ENCODE results near the gene BPI.

Gene BPI

DNA sequence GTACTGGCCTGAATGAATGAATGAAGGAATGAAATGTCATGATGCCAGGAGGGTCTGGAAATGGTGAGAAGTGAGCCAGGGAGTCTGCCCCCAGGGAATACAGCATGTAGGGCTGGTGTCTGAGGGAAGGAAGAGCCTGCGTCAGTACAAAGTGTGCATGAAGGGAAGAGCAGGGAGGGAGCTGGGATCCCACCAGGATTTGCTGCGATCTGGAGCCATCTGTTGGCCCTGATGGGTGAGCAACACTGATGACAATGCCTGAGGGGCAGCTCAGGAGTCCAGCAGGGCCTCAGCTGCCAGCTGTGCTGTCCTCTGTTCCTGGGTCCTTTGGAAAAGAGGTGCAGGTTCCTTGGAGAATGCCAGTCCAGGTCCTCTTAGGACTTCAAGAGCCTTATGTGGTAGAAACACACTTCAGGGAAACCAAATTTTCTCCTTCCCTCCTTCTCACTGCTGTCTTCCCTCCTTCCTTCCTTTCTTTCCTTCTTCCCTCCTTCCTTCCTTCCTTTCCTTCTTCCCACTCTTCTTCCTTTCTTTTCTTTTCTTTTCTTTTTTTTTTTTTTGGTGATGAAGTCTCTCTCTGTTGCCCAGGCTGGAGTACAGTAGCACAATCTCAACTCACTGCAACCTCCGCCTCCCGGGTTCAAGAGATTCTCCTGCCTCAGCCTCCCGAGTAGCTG lies 11.5 kb downstream of the BPI start:
- H3K9ac ChIP-seq (ENCODE audit: low read length) = no peak overlapping the region
- no peaks in the 10 kb centered on the region for H4K20me1 ChIP-seq (ENCODE audit: insufficient read depth, low read length)
- no peaks in the 10 kb centered on the region for H3K36me3 ChIP-seq (replicated peaks; ENCODE audit: low read depth, low read length)
- H3K4me2 ChIP-seq (ENCODE audit: low read length) = no peak overlapping the region
- H3K27me3 ChIP-seq (ENCODE audit: low read depth, low read length) = peaks cover 59% of the 10 kb centered on the region
- no peak overlapping the region for H3K27ac ChIP-seq (ENCODE audit: low read length)
- no peak overlapping the region for H3K4me3 ChIP-seq (ENCODE audit: low read length)
- H3K4me1 ChIP-seq (ENCODE audit: low read length) = no peaks in the 10 kb centered on the region
- TF ChIP-seq EZH2phosphoT487 (IDR thresholded peaks at IDR 0.05; ENCODE audit: low read depth) = no peak
- TF ChIP-seq, protein P1, sequence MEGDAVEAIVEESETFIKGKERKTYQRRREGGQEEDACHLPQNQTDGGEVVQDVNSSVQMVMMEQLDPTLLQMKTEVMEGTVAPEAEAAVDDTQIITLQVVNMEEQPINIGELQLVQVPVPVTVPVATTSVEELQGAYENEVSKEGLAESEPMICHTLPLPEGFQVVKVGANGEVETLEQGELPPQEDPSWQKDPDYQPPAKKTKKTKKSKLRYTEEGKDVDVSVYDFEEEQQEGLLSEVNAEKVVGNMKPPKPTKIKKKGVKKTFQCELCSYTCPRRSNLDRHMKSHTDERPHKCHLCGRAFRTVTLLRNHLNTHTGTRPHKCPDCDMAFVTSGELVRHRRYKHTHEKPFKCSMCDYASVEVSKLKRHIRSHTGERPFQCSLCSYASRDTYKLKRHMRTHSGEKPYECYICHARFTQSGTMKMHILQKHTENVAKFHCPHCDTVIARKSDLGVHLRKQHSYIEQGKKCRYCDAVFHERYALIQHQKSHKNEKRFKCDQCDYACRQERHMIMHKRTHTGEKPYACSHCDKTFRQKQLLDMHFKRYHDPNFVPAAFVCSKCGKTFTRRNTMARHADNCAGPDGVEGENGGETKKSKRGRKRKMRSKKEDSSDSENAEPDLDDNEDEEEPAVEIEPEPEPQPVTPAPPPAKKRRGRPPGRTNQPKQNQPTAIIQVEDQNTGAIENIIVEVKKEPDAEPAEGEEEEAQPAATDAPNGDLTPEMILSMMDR (IDR thresholded peaks at IDR 0.05; ENCODE audit: low read depth, low read length) = no peak
- H3K9me3 ChIP-seq (ENCODE audit: insufficient read depth, low read length) = no peaks in the 10 kb centered on the region
- H2AFZ ChIP-seq (ENCODE audit: low read depth, low read length) = no peak overlapping the region
- H3K79me2 ChIP-seq (ENCODE audit: low read length) = no peaks in the 10 kb centered on the region

DNA sequence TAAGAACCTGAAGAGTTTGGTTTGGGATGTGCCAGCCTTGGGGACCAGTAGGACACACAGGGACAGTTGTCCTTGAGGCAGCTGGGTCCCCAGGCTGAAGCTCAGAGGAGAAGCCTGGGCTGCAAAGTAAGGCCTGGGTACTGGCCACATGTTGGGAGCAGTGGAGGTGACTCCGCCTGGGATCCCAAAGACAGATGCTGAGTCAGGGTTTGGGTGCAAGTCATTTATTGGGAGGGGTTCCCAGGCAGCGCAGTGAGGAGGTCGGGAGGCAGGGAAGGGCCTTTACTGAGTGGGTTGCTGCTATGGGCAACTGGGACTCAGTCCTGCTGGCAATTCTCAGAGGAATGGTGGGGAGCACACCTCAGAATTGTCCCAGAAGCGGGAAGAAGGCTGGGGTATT lies 12.4 kb downstream of the BPI start:
- no peak overlapping the region for H3K9ac ChIP-seq (ENCODE audit: low read length)
- H3K4me3 ChIP-seq (ENCODE audit: low read length) = no peak overlapping the region
- no peak overlapping the region for H3K4me2 ChIP-seq (ENCODE audit: low read length)
- H3K36me3 ChIP-seq (replicated peaks; ENCODE audit: low read depth, low read length) = no peaks in the 10 kb centered on the region
- H2AFZ ChIP-seq (ENCODE audit: low read depth, low read length) = no peak overlapping the region
- no peaks in the 10 kb centered on the region for H4K20me1 ChIP-seq (ENCODE audit: insufficient read depth, low read length)
- no peaks in the 10 kb centered on the region for H3K4me1 ChIP-seq (ENCODE audit: low read length)
- H3K9me3 ChIP-seq (ENCODE audit: insufficient read depth, low read length) = no peaks in the 10 kb centered on the region
- H3K79me2 ChIP-seq (ENCODE audit: low read length) = no peaks in the 10 kb centered on the region
- peaks cover 52% of the 10 kb centered on the region for H3K27me3 ChIP-seq (ENCODE audit: low read depth, low read length)
- H3K27ac ChIP-seq (ENCODE audit: low read length) = no peak overlapping the region
- TF ChIP-seq EZH2phosphoT487 (IDR thresholded peaks at IDR 0.05; ENCODE audit: low read depth) = no peak
- TF ChIP-seq, protein P1 (IDR thresholded peaks at IDR 0.05; ENCODE audit: low read depth, low read length) = no peak

DNA sequence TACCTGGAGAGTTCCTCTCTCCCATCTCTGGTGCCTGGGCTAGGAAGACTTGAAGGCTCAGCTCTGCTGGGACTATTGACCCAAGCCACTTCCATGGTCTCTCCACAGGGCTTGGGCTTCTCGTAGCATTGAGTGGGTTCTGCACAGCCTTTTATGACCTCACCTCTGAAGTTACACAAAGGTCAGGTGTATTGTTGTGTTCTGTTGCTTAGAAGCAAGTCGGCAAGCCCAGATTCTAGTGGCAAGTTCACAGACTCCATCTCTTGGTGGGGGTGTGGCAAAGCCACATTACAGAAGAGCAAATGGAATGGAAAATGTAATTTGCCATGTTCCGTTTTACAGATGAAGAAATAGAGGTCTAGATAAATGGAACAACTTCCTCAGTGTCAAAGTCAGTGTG lies 13.5 kb downstream of the BPI start:
- TF ChIP-seq, protein P1 (IDR thresholded peaks at IDR 0.05; ENCODE audit: low read depth, low read length) = no peak
- TF ChIP-seq EZH2phosphoT487 (IDR thresholded peaks at IDR 0.05; ENCODE audit: low read depth) = no peak
- Histone ChIP-seq H3K4me3 (ENCODE audit: low read length) (no peak overlapping the region), H3K36me3 (replicated peaks; ENCODE audit: low read depth, low read length) (no peaks in the 10 kb centered on the region), H4K20me1 (ENCODE audit: insufficient read depth, low read length) (no peaks in the 10 kb centered on the region), H3K4me1 (ENCODE audit: low read length) (no peaks in the 10 kb centered on the region), H3K27me3 (ENCODE audit: low read depth, low read length) (peaks cover 52% of the 10 kb centered on the region), H3K4me2 (ENCODE audit: low read length) (no peak overlapping the region), H3K9me3 (ENCODE audit: insufficient read depth, low read length) (no peaks in the 10 kb centered on the region), H3K79me2 (ENCODE audit: low read length) (no peaks in the 10 kb centered on the region), H3K27ac (ENCODE audit: low read length) (no peak overlapping the region), H2AFZ (ENCODE audit: low read depth, low read length) (no peak overlapping the region), H3K9ac (ENCODE audit: low read length) (no peak overlapping the region)

DNA sequence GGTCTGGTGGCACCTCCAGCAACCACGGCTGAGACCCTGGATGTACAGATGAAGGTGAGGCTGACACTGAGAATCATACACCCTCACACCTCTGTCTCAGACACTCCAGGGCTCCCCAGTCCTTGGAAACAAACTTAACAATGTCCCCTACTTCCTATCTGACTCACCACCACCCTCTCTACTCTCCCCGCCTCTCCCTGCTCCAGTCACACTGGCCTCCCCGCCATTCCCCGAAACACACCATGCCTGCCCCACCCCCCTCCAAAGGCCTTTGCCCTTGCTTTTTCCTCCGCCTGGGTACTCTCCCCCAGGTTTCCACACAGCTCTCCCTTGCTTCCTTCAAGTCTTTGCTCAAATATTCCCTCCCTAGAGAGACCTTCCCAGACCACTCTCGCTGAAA lies 16.3 kb downstream of the BPI start:
- no peaks in the 10 kb centered on the region for H3K9me3 ChIP-seq (ENCODE audit: insufficient read depth, low read length)
- H3K4me1 ChIP-seq (ENCODE audit: low read length) = no peaks in the 10 kb centered on the region
- no peaks in the 10 kb centered on the region for H3K36me3 ChIP-seq (replicated peaks; ENCODE audit: low read depth, low read length)
- H3K9ac ChIP-seq (ENCODE audit: low read length) = no peak overlapping the region
- H3K4me3 ChIP-seq (ENCODE audit: low read length) = no peak overlapping the region
- H3K27ac ChIP-seq (ENCODE audit: low read length) = no peak overlapping the region
- H3K27me3 ChIP-seq (ENCODE audit: low read depth, low read length) = peaks cover 67% of the 10 kb centered on the region
- no peak overlapping the region for H2AFZ ChIP-seq (ENCODE audit: low read depth, low read length)
- H4K20me1 ChIP-seq (ENCODE audit: insufficient read depth, low read length) = no peaks in the 10 kb centered on the region
- TF ChIP-seq, protein P1 (IDR thresholded peaks at IDR 0.05; ENCODE audit: low read depth, low read length) = no peak
- no peak for TF ChIP-seq EZH2phosphoT487 (IDR thresholded peaks at IDR 0.05; ENCODE audit: low read depth)
- H3K79me2 ChIP-seq (ENCODE audit: low read length) = no peaks in the 10 kb centered on the region
- H3K4me2 ChIP-seq (ENCODE audit: low read length) = no peak overlapping the region
